ENCODE measurements around the gene CD28.

The CD28 gene

GRCh38 chr2:203711399-203711798 lies 5.0 kb downstream of the CD28 start:
- DNase-seq (ENCODE audit: low read depth): no peak
- no peak overlapping the region for H3K4me3 ChIP-seq (replicated peaks; ENCODE audit: low read depth, low read length)
- TF ChIP-seq CTCF (IDR thresholded peaks at IDR 0.05; ENCODE audit: low read length, missing control alignments): no peak

GRCh38 chr2:203713381-203713780 lies 6.9 kb downstream of the CD28 start:
- H3K4me3 ChIP-seq (replicated peaks; ENCODE audit: low read depth, low read length): no peak overlapping the region
- TF ChIP-seq CTCF (IDR thresholded peaks at IDR 0.05; ENCODE audit: low read length, missing control alignments): no peak
- no peak for DNase-seq (ENCODE audit: low read depth)

- H3K4me3 ChIP-seq (replicated peaks; ENCODE audit: low read depth, low read length): no peak overlapping the region
- no peak for DNase-seq (ENCODE audit: low read depth)
- TF ChIP-seq CTCF (IDR thresholded peaks at IDR 0.05; ENCODE audit: low read length, missing control alignments): no peak
Observed at GRCh38 chr2:203714112-203714511, 7.7 kb downstream of the CD28 start.

GRCh38 chr2:203715744-203716143 lies 9.3 kb downstream of the CD28 start:
- no peak for DNase-seq (ENCODE audit: low read depth)
- no peak overlapping the region for H3K4me3 ChIP-seq (replicated peaks; ENCODE audit: low read depth, low read length)
- TF ChIP-seq CTCF (IDR thresholded peaks at IDR 0.05; ENCODE audit: low read length, missing control alignments): no peak

- no peak for TF ChIP-seq CTCF (IDR thresholded peaks at IDR 0.05; ENCODE audit: low read length, missing control alignments)
- peak; percentile 51 for DNase-seq (ENCODE audit: low read depth)
- no peak overlapping the region for H3K4me3 ChIP-seq (replicated peaks; ENCODE audit: low read depth, low read length)
Observed at GRCh38 chr2:203718087-203718486, 11.6 kb downstream of the CD28 start.

- H3K4me3 ChIP-seq (replicated peaks; ENCODE audit: low read depth, low read length): no peak overlapping the region
Observed at GRCh38 chr2:203719456-203720410, 13.3 kb downstream of the CD28 start.

More at GRCh38 chr2:203719456-203720410, 13.3 kb downstream of the CD28 start:
- no peak for DNase-seq (ENCODE audit: low read depth)
- TF ChIP-seq CTCF (IDR thresholded peaks at IDR 0.05; ENCODE audit: low read length, missing control alignments): no peak

All from fibroblast of pulmonary artery (primary cell).